HUDEP-2 (cell line): ENCODE data around the gene EIF4E.
A peak's percentile ranks its signal among the peaks of the same experiment; 100 is the strongest.
"Not testable (repeated sequence)": the region's sequence is repeated elsewhere in the genome, so short reads cannot be mapped to it uniquely, and the experiment has no call there.

Experiments used
- DNase-seq, 76 experiments: peaks; one replicate each; lab custom pipeline; 2025; ENCODE audit not compliant: unreplicated experiment in 76 of 76; lab: John Stamatoyannopoulos, UW

The EIF4E gene

DNA sequence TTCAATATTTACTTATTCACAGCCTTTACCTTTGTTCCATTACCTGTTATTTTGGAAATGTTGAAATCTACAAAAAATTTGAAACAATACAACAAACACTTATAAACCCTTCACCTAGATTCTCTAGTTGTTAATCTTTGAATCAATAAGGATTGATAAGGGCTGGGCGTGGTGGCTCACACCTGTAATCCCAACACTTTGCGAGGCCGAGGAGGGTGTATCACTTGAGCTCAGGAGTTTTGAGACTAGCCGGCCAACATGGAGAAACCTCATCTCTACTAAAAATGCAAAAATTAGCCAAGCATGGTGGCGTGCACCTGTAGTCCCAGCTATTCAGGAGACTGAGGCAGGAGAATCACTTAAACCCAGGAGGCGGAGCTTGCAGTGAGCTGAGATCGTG lies 5.9 kb upstream of the EIF4E start:
- DNase-seq = not testable (repeated sequence)

DNA sequence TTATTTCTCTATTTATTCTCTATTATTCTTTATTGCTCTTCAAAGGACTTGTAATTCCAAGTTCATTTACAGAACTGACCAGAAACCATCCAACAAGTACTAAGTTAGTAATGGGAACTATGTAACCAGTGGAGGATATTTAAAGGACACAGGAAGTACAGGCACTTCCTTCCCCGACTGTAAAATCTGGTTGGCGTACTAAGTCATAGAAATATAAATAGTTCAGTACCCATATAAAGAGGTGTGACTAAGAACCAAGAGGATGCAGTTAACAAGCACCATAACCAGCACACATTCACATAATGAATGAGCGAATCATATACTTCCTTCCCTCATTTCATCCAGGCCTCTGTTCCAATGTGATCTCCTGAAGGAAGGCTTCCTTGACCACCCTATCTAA lies 3.6 kb upstream of the EIF4E start:
- DNase-seq = no peak

- DNase-seq = no peak
Measured at GRCh38 chr4:98930311-98930865, 1.5 kb upstream of the EIF4E start.

- DNase-seq = peak in 71 of 76 experiments; percentile 7 to 79 (median 51)
Measured at GRCh38 chr4:98929341-98930267, 671 bp upstream of the EIF4E start.

- peak in 73 of 76 experiments; percentile 8 to 78 (median 62) for DNase-seq
Measured at GRCh38 chr4:98928131-98928504, 815 bp downstream of the EIF4E start.

DNA sequence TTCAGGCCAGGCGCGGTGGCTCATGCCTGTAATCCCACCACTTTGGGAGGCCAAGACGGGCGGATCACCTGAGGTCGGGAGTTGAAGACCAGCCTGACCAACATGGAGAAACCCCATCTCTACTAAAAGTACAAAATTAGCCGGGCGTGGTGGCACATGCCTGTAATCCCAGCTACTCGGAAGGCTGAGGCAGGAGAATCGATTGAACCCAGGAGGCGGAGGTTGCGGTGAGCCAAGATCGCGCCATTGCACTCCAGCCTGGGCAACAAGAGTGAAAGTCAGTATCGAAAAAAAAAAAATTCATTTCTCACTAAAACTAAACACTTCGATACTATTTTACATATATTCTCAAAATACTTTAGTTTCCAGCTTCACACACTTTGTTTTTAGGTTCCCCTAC lies 2.7 kb downstream of the EIF4E start:
- DNase-seq = not testable (repeated sequence)

DNA sequence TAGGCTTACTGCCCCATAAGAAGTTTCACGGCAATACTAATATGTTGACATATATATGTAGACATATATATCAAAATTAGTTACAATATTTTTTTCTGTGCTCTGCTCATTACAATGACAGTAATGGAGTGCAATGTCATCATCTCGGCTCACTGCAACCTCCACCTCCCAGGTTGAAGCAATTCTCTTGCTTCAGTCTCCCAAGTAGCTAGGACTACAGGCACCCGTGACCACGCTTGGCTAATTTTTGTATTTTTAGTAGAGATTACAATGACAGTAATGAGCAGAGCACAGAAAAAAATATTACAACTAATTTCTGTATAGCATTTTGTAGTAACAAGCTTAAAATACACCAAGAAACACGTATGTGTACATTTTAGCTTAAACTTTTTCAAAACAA lies 7.6 kb downstream of the EIF4E start:
- no peak for DNase-seq

- no peak for DNase-seq
Measured at GRCh38 chr4:98919996-98920395, 8.9 kb downstream of the EIF4E start.

GRCh38 chr4:98910728-98911127 lies 18.2 kb downstream of the EIF4E start:
- DNase-seq = not testable (repeated sequence)

DNA sequence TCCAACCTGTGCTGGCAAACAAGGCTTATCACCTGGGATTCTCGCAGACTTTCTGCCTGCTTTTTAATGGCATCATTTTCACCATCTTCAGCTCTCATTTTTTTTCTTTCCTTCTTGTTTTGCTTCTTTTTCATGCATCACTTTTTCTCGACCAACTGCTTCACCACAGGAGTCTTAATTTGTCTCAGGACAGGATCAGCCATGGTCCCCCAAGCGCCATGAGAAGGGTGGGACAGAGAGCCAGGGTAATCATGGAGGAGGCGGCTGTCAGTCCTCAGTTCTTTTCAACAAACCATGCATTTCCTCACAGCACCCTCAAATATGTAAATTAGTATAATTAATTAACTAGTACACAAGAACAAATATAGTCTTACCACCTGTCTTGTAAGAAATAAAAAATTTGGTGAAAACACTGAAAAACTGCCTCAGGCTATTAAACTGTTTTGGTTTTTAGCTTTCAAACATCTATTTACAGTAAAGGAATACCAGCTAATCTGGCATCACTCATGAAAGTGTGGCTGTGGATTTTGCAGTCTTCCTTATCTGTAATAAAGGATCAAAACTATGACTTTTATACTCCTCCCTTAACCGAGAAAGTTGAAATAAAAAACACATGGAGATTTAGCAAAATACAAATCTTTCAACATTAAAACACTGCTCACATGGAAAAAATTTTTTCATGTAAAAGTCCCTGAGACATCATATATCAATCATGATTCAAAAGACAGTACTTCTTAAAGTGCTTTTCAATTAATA lies 19.1 kb downstream of the EIF4E start:
- no peak for DNase-seq

- DNase-seq = no peak
Measured at GRCh38 chr4:98908703-98909262, 20.1 kb downstream of the EIF4E start.

GRCh38 chr4:98908182-98908581 lies 20.8 kb downstream of the EIF4E start:
- DNase-seq = no peak

DNA sequence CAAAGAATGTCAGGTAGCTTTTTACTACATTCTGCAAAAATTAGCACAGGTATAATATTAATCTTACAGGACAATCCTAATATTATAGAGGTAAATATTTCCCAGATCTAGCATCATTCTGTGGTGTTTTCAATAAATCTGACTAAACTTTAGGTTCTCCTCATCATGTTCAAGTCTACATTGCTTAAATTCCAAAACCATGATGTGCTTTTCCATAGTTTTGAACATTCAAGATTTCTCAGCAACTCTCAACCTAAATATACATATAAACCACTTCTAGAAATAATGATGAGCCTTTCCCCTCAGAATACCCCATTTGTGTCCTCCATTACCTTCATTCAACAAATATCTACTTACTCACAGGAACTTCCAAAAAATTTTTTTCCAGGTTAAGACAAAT lies 23.1 kb downstream of the EIF4E start:
- no peak for DNase-seq

- DNase-seq = no peak
Measured at GRCh38 chr4:98905297-98905696, 23.6 kb downstream of the EIF4E start.

DNA sequence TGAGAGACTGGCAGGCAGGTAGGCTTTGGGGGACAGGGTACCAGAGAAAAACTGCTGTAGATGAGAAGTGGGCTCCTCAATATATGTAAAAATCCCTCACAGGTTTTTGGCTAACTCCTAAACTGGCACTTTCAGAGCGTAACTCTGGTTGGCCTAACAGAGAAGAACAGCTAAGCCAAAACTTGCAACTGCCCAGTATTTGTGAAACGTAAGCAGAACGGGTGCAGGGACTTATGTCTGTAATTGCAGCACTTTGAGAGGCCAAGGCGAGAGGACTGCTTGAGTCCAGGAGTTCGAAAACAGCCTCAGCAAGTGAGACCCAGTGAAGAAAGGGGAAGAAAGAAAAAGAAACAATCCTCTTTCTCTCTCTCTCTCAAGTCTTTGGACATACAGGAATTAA lies 25.0 kb downstream of the EIF4E start:
- no peak for DNase-seq

- DNase-seq = no peak
Measured at GRCh38 chr4:98903561-98903960, 25.4 kb downstream of the EIF4E start.

DNA sequence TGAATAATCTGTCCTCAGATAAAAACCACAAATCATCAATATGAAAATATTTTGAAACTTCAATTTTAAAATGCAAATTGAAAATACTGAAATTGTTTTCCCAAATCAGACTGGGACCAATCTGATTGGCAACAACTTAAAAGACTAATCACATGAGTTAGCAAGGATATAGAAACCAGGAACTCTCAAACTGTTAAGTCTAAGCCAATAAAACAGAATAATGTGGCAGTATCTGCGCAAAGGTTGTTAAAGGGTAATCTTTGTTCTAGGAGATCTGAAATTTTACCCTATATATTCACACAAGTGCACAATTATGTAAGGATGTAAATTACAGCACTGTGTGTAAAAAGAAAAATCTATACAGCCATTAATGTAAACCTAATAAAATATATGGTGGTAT lies 29.7 kb downstream of the EIF4E start:
- no peak for DNase-seq

DNA sequence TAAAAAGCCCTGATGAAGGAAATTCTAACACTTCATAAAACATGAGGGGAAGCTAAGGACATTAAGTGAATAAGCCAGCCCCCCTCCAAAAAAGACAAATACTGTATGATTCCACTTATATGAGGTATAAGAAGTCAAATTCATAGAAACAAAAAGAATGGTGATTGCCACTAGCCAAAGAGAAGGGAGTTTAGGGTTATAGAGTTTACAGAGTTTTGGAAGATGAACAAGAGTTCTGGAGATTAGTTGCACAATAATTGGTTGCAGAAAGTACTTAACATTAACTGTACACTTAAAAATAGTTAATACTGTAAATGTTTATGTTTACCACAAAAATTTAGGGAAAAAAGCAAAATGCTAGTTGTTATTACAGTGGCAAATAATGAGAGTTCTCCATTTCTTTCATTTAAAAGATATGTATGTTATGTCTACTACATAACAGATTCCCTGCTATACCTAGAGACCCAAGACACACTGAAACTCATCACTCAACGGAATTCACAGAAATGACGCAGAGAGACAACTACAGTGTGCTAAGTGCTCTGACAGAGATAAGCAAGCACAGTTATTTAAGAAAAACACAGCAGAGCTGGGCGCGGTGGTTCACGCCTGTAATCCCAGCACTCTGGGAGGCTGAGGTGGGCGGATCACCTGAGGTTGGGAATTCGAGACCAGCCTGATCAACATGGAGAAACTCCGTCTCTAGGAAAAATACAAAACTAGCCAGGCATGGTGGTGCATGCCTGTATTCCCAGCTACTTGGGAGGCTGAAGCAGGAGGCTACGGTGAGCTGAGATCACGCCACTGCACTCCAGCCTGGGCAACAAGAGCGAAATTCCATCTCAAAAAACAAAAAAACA lies 37.2 kb downstream of the EIF4E start:
- DNase-seq = no peak

- no peak for DNase-seq
Measured at GRCh38 chr4:98890702-98891455, 38.1 kb downstream of the EIF4E start.

DNA sequence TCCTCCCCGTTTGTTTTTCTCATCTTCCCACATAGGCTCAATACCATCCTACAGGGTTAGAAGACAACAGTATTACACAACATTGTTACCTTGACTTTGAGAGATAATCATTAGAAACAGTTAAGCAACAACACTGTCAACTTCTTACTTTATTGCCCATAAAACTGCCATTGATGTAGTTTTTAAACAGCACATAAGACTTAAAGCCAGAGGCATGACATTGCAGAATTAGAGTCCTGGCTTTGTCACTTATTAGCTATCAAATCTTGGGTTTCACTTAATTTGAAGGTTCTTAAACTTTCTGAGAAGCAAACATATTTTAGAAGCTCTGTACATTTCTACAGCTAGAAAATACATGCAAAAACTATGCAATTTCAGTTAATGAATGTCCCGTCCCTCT lies 41.8 kb downstream of the EIF4E start:
- no peak for DNase-seq
